Skeletal muscle tissue (tissue), 4 donors: ENCODE data around the gene FAM124A. TPM values are rescaled to one million over a fixed set of nuclear protein-coding genes. Genes with fewer than 3 reads are reported as not detected.

Experiments used
- H3K27ac ChIP-seq: one replicate; pipeline ENCODE4 v1.7.0; 2013; ENCODE audit warnings: mild to moderate bottlenecking, low read depth, low read length, inconsistent platforms
- H3K27me3 ChIP-seq, 3 donors: one replicate each; pipeline ENCODE4 v1.7.0; 2013; ENCODE audit warnings: low read length in 3 of 3; ENCODE audit not compliant: control insufficient read depth in 3 of 3, insufficient read depth in 3 of 3
- H3K36me3 ChIP-seq, 3 donors: one replicate each; pipeline ENCODE4 v1.7.0; 2013; ENCODE audit warnings: low read length in 3 of 3; ENCODE audit not compliant: control insufficient read depth in 3 of 3, insufficient read depth in 3 of 3
- H3K4me1 ChIP-seq, 3 donors: one replicate each; pipeline ENCODE4 v1.7.0; 2013; ENCODE audit warnings: low read length in 3 of 3, mild to moderate bottlenecking in 3 of 3; ENCODE audit not compliant: control insufficient read depth in 3 of 3, insufficient read depth in 3 of 3
- H3K4me3 ChIP-seq, 3 donors: one replicate each; pipeline ENCODE4 v1.7.0; 2013; ENCODE audit warnings: low read length in 3 of 3
- H3K9ac ChIP-seq, 3 donors: one replicate each; pipeline ENCODE4 v1.7.0; 2013; ENCODE audit warnings: low read length in 3 of 3, mild to moderate bottlenecking in 3 of 3, moderate library complexity in 2 of 3, low read depth in 1 of 3
- H3K9me3 ChIP-seq, 3 donors: one replicate each; pipeline ENCODE4 v1.7.0; 2013; ENCODE audit warnings: low read length in 3 of 3; ENCODE audit not compliant: control insufficient read depth in 3 of 3
- total RNA-seq: library from RNA; depleted of rRNA; stranded (reverse); fragments of >200 nt; gene quantifications from one replicate; pipeline ENCODE4 v1.2.3, GENCODE V29; 2014
- donor health status: Osteomylitis.

FAM124A gene
- total RNA-seq, 1 donor from 2014 or later, result 0.52 TPM

GRCh38 chr13:51246025-51246417 is 23.8 kb downstream of the FAM124A start:
- peaks cover 0 to 6% (median 3%) of the 10 kb centered on the region in 3 donors for H3K27me3 ChIP-seq
- no peak overlapping the region for H3K27ac ChIP-seq
- no peaks in the 10 kb centered on the region for H3K36me3 ChIP-seq
- no peak overlapping the region for H3K9ac ChIP-seq
- H3K4me1 ChIP-seq, result no peaks in the 10 kb centered on the region
- no peak overlapping the region for H3K4me3 ChIP-seq
- no peaks in the 10 kb centered on the region for H3K9me3 ChIP-seq

- no peaks in the 10 kb centered on the region for H3K9me3 ChIP-seq
- no peak overlapping the region for H3K4me3 ChIP-seq
- no peak overlapping the region for H3K9ac ChIP-seq
- peaks cover 0 to 6% (median 3%) of the 10 kb centered on the region in 3 donors for H3K27me3 ChIP-seq
- H3K4me1 ChIP-seq, result no peaks in the 10 kb centered on the region
- H3K27ac ChIP-seq, result no peak overlapping the region
- no peaks in the 10 kb centered on the region for H3K36me3 ChIP-seq
Measured at GRCh38 chr13:51246418-51247277, 24.4 kb downstream of the FAM124A start.

GRCh38 chr13:51249255-51249654 is 27.1 kb downstream of the FAM124A start:
- Histone ChIP-seq H3K27me3 (peaks cover 0 to 6% (median 3%) of the 10 kb centered on the region in 3 donors), H3K9ac (no peak overlapping the region), H3K36me3 (no peaks in the 10 kb centered on the region), H3K4me3 (no peak overlapping the region), H3K27ac (no peak overlapping the region), H3K9me3 (no peaks in the 10 kb centered on the region), H3K4me1 (peaks cover 0 to 2% (median 0%) of the 10 kb centered on the region in 3 donors)

- Histone ChIP-seq H3K36me3 (no peaks in the 10 kb centered on the region), H3K4me1 (peaks cover 0 to 2% (median 0%) of the 10 kb centered on the region in 3 donors)
Measured at GRCh38 chr13:51249770-51250741, 27.9 kb downstream of the FAM124A start.

GRCh38 chr13:51251480-51251879 is 29.3 kb downstream of the FAM124A start:
- Histone ChIP-seq H3K9me3 (no peaks in the 10 kb centered on the region), H3K4me1 (peaks cover 0 to 2% (median 0%) of the 10 kb centered on the region in 3 donors), H3K36me3 (no peaks in the 10 kb centered on the region), H3K27me3 (peaks cover 0 to 4% (median under 1%) of the 10 kb centered on the region in 3 donors), H3K4me3 (no peak overlapping the region), H3K27ac (no peak overlapping the region), H3K9ac (no peak overlapping the region)

More at GRCh38 chr13:51249770-51250741, 27.9 kb downstream of the FAM124A start:
- no peak overlapping the region for H3K9ac ChIP-seq
- no peaks in the 10 kb centered on the region for H3K9me3 ChIP-seq
- no peak overlapping the region for H3K27ac ChIP-seq
- H3K27me3 ChIP-seq, result peaks cover 0 to 6% (median 3%) of the 10 kb centered on the region in 3 donors
- no peak overlapping the region for H3K4me3 ChIP-seq

- Histone ChIP-seq H3K4me3 (no peak overlapping the region), H3K27me3 (no peaks in the 10 kb centered on the region), H3K9me3 (no peaks in the 10 kb centered on the region), H3K36me3 (peaks cover 0 to 3% (median 0%) of the 10 kb centered on the region in 3 donors), H3K27ac (no peak overlapping the region), H3K4me1 (peaks cover 0 to 2% (median 0%) of the 10 kb centered on the region in 3 donors), H3K9ac (no peak overlapping the region)
Measured at GRCh38 chr13:51252954-51253532, 30.8 kb downstream of the FAM124A start.

GRCh38 chr13:51255556-51255955 is 33.4 kb downstream of the FAM124A start:
- Histone ChIP-seq H3K27ac (no peak overlapping the region), H3K27me3 (no peaks in the 10 kb centered on the region), H3K4me1 (peaks cover 0 to 2% (median 0%) of the 10 kb centered on the region in 3 donors)

GRCh38 chr13:51257187-51257586 is 35.0 kb downstream of the FAM124A start:
- no peak overlapping the region for H3K4me3 ChIP-seq
- H3K27ac ChIP-seq, result no peak overlapping the region
- H3K4me1 ChIP-seq, result peaks cover 0 to 6% (median 0%) of the 10 kb centered on the region in 3 donors
- no peak overlapping the region for H3K9ac ChIP-seq
- H3K9me3 ChIP-seq, result no peaks in the 10 kb centered on the region
- peaks cover 0 to 3% (median 0%) of the 10 kb centered on the region in 3 donors for H3K36me3 ChIP-seq
- H3K27me3 ChIP-seq, result no peaks in the 10 kb centered on the region

More at GRCh38 chr13:51255556-51255955, 33.4 kb downstream of the FAM124A start:
- peaks cover 0 to 3% (median 0%) of the 10 kb centered on the region in 3 donors for H3K36me3 ChIP-seq
- H3K9ac ChIP-seq, result no peak overlapping the region
- H3K9me3 ChIP-seq, result no peaks in the 10 kb centered on the region
- H3K4me3 ChIP-seq, result no peak overlapping the region
